Measurements from ENCODE around the gene PPP4R4. TPM values are rescaled to one million over a fixed set of nuclear protein-coding genes. Genes with fewer than 3 reads are reported as not detected.

Gene PPP4R4
- polyA plus RNA-seq, 1 of the 3 experiments (the other 2 are of a cell fraction), result 2.5 TPM

DNA sequence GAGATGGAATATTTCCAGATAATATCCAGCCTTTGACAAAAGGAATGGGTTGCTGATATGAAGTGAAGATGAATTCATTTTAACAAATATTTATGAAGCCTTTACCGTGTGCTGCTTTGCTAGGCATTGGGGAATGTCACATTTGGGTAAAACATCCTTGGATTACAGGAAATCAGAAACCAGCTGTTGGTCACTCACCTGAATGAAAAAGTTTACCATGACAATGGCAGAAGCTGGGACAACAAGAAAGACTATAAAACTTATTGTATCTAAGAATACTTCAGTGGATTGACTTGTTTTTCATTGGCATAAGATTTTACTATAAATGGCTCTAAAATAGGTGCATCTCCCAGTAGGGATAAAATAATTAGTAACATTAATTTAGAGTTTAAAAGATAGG, 19.7 kb downstream of the PPP4R4 start:
- Histone ChIP-seq H2AFZ (ENCODE audit: low read depth) (no peak overlapping the region), H3K4me2 (no peak overlapping the region), H3K9me2 (no peaks in the 10 kb centered on the region), H3K36me3 (replicated peaks in 1 of 2; ENCODE audit: control insufficient read depth in 1 of 2, insufficient read depth in 2 of 2, low read length in 1 of 2) (peaks cover 0 to 7% of the 10 kb centered on the region in 2 experiments), H3K79me2 (ENCODE audit: insufficient read depth) (peaks cover 12% of the 10 kb centered on the region; the same call in 1 of the 2 replicates), H3K9me3 (no peaks in the 10 kb centered on the region), H3K27ac (ENCODE audit: low read depth in 2 of 2, low read length in 1 of 2) (no peak overlapping the region), H3K4me3 (ENCODE audit: low read depth in 2 of 2, low read length in 1 of 2) (no peak overlapping the region), H3F3A (replicated peaks; ENCODE audit: insufficient read depth) (no peaks in the 10 kb centered on the region), H4K20me1 (ENCODE audit: insufficient read depth) (no peaks in the 10 kb centered on the region), H3K9ac (no peak overlapping the region), H3K27me3 (ENCODE audit: insufficient read depth) (no peaks in the 10 kb centered on the region), H3K4me1 (ENCODE audit: control insufficient read depth in 1 of 2, insufficient read depth in 2 of 2, low read depth in 1 of 2, low read length in 1 of 2) (no peaks in the 10 kb centered on the region; a peak in 1 of 4 replicates)
- DNase-seq, result no peak
- POLR2A ChIA-PET, result no interaction called here
- 48% methylated on average over 1 of the region's 1 CpG for WGBS (ENCODE audit: low lambda C conversion rate)
- CTCF ChIA-PET, result interaction anchor here (1.0 to 1.4 kb wide), 4 partner anchors 12 to 292 kb away, joined by 3 to 4 read pairs (median 3); no protein-coding TSS in a partner anchor
- TF ChIP-seq NRF1 (IDR thresholded peaks at IDR 0.05; ENCODE audit: low read depth, low read length), result no peak
- no peak for TF ChIP-seq SIN3A (IDR thresholded peaks at IDR 0.05; ENCODE audit: borderline replicate concordance, low read depth, low read length)
- no peak for TF ChIP-seq FOXM1 (IDR thresholded peaks at IDR 0.05; ENCODE audit: low read depth)

DNA sequence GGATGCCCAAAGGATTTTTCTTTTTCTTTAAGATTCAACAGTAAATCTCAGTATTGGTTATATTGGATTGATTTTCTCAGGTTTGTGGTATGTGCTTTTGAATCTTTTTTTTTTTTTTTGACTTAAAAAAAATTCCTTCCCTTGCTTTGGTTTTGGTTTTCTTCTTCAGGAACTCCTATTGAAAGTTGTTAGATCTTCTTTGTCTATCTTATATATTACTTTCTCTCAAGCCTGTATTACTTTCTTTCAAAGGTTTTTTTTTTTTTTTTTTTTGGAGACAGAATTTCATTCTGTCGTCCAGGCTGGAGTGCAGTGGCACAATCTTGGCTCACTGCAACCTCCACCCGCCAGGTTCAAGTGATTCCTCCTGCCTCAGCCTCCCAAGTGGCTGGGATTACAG, 21.9 kb downstream of the PPP4R4 start:
- H3K9me2 ChIP-seq, result no peaks in the 10 kb centered on the region
- H3K27me3 ChIP-seq (ENCODE audit: insufficient read depth), result no peaks in the 10 kb centered on the region
- no peaks in the 10 kb centered on the region for H3F3A ChIP-seq (replicated peaks; ENCODE audit: insufficient read depth)
- H3K4me1 ChIP-seq (ENCODE audit: control insufficient read depth in 1 of 2, insufficient read depth in 2 of 2, low read depth in 1 of 2, low read length in 1 of 2), result no peaks in the 10 kb centered on the region; a peak in 1 of 4 replicates
- H3K79me2 ChIP-seq (ENCODE audit: insufficient read depth), result peaks cover 3% of the 10 kb centered on the region; the same call in 1 of the 2 replicates
- no peak overlapping the region for H3K9ac ChIP-seq
- H3K27ac ChIP-seq (ENCODE audit: low read depth in 2 of 2, low read length in 1 of 2), result no peak overlapping the region
- ChIA-PET CTCF (no interaction called here), POLR2A (no interaction called here)
- DNase-seq, result no peak
- no peak overlapping the region for H3K4me3 ChIP-seq (ENCODE audit: low read depth in 2 of 2, low read length in 1 of 2)
- WGBS (ENCODE audit: low lambda C conversion rate), result 66% methylated on average over 2 of the region's 2 CpGs
- no peak overlapping the region for H2AFZ ChIP-seq (ENCODE audit: low read depth)
- peaks cover 0 to 7% of the 10 kb centered on the region in 2 experiments for H3K36me3 ChIP-seq (replicated peaks in 1 of 2; ENCODE audit: control insufficient read depth in 1 of 2, insufficient read depth in 2 of 2, low read length in 1 of 2)
- TF ChIP-seq, protein P1, sequence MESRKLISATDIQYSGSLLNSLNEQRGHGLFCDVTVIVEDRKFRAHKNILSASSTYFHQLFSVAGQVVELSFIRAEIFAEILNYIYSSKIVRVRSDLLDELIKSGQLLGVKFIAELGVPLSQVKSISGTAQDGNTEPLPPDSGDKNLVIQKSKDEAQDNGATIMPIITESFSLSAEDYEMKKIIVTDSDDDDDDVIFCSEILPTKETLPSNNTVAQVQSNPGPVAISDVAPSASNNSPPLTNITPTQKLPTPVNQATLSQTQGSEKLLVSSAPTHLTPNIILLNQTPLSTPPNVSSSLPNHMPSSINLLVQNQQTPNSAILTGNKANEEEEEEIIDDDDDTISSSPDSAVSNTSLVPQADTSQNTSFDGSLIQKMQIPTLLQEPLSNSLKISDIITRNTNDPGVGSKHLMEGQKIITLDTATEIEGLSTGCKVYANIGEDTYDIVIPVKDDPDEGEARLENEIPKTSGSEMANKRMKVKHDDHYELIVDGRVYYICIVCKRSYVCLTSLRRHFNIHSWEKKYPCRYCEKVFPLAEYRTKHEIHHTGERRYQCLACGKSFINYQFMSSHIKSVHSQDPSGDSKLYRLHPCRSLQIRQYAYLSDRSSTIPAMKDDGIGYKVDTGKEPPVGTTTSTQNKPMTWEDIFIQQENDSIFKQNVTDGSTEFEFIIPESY (IDR thresholded peaks at IDR 0.05; ENCODE audit: borderline replicate concordance, low read depth), result no peak
- TF ChIP-seq RCOR1 (IDR thresholded peaks at IDR 0.05; ENCODE audit: low read length) (no peak), MXI1 (IDR thresholded peaks at IDR 0.05; ENCODE audit: low read depth, low read length) (no peak), MAX (IDR thresholded peaks at IDR 0.05; ENCODE audit: low read depth) (no peak)
- TF ChIP-seq, protein P2, sequence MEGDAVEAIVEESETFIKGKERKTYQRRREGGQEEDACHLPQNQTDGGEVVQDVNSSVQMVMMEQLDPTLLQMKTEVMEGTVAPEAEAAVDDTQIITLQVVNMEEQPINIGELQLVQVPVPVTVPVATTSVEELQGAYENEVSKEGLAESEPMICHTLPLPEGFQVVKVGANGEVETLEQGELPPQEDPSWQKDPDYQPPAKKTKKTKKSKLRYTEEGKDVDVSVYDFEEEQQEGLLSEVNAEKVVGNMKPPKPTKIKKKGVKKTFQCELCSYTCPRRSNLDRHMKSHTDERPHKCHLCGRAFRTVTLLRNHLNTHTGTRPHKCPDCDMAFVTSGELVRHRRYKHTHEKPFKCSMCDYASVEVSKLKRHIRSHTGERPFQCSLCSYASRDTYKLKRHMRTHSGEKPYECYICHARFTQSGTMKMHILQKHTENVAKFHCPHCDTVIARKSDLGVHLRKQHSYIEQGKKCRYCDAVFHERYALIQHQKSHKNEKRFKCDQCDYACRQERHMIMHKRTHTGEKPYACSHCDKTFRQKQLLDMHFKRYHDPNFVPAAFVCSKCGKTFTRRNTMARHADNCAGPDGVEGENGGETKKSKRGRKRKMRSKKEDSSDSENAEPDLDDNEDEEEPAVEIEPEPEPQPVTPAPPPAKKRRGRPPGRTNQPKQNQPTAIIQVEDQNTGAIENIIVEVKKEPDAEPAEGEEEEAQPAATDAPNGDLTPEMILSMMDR (IDR thresholded peaks at IDR 0.05), result no peak
- H3K4me2 ChIP-seq, result no peak overlapping the region
- H4K20me1 ChIP-seq (ENCODE audit: insufficient read depth), result no peaks in the 10 kb centered on the region
- no peaks in the 10 kb centered on the region for H3K9me3 ChIP-seq
